HG02885 (cell line): ENCODE results near the gene MAGEB3.

Experiments used
- ATAC-seq: cut with Tn5 transposase; IDR thresholded peaks from one replicate; pipeline ENCODE4 v1.9.1; 2021; ENCODE audit warnings: mild to moderate bottlenecking; ENCODE audit not compliant: unreplicated experiment, poor library complexity

Gene MAGEB3

GRCh38 chrX:30275498-30275897 is 45.0 kb downstream of the MAGEB3 start:
- no peak for ATAC-seq

GRCh38 chrX:30278365-30278764 is 47.9 kb downstream of the MAGEB3 start:
- ATAC-seq = no peak

GRCh38 chrX:30280428-30280827 is 50.0 kb downstream of the MAGEB3 start:
- no peak for ATAC-seq

GRCh38 chrX:30282527-30282926 is 52.1 kb downstream of the MAGEB3 start:
- no peak for ATAC-seq

GRCh38 chrX:30283456-30284200 is 53.2 kb downstream of the MAGEB3 start:
- no peak for ATAC-seq
